HepG2 (cell line): ENCODE results near the gene POLH. TPM values are rescaled to one million over a fixed set of nuclear protein-coding genes. Genes with fewer than 3 reads are reported as not detected.

Experiments used
- ATM ChIP-seq: fragments of 450-650 bp; IDR thresholded peaks from 2 replicates; pipeline ENCODE4 v1.7.1; 2017; ENCODE audit warnings: mild to moderate bottlenecking, borderline replicate concordance
- CCAR2 ChIP-seq: fragments of 200-400 bp; formaldehyde crosslinking; optimal IDR thresholded peaks from 2 replicates; pipeline ENCODE3; 2018; ENCODE audit warnings: low read depth, mild to moderate bottlenecking, low read length, moderate library complexity
- CSRNP1 ChIP-seq: sonication (generic); formaldehyde crosslinking; IDR thresholded peaks from 2 replicates; pipeline ENCODE4 v1.8.1; 2023; ENCODE audit warnings: mild to moderate bottlenecking, missing genetic modification reagents
- FOXO4 ChIP-seq: sonication (generic); formaldehyde crosslinking; conservative IDR thresholded peaks from 2 replicates; pipeline ENCODE4 v1.8.1; 2023; ENCODE audit warnings: missing genetic modification reagents
- HMGA1 ChIP-seq: sonication (generic); formaldehyde crosslinking; conservative IDR thresholded peaks from 2 replicates; pipeline ENCODE4 v1.4.0; 2020; ENCODE audit warnings: missing genetic modification reagents
- HNF4A ChIP-seq: sonication (generic); formaldehyde crosslinking; IDR thresholded peaks from 2 replicates; pipeline ENCODE4 v1.4.0; 2020; ENCODE audit warnings: missing genetic modification reagents
- HOMEZ ChIP-seq: IDR thresholded peaks from 2 replicates; pipeline ENCODE4 v1.6.1; 2016; ENCODE audit warnings: low read depth
- IRF1 ChIP-seq: sonication (generic); formaldehyde crosslinking; IDR thresholded peaks from 2 replicates; pipeline ENCODE4 v1.4.0; 2020; ENCODE audit warnings: low read depth, mild to moderate bottlenecking, missing genetic modification reagents
- NONO ChIP-seq, 2 experiments: fragments of 450-650 bp in 1 of 2; sonication (generic) in 1 of 2; formaldehyde crosslinking in 1 of 2; IDR thresholded peaks in 1 of 2; conservative IDR thresholded peaks in 1 of 2; 2 replicates each; pipeline versions ENCODE4 v1.6.1 to v1.8.0; 2017 to 2022; ENCODE audit warnings: mild to moderate bottlenecking in 1 of 2, missing genetic modification reagents in 1 of 2, moderate library complexity in 1 of 2
- SMYD3 ChIP-seq: sonication (generic); formaldehyde crosslinking; IDR thresholded peaks from 2 replicates; pipeline ENCODE4 v1.8.1; 2023; ENCODE audit warnings: mild to moderate bottlenecking, missing genetic modification reagents
- SP5 ChIP-seq: IDR thresholded peaks from 2 replicates; pipeline ENCODE4 v1.6.1; 2016; ENCODE audit warnings: low read depth, borderline replicate concordance
- THYN1 ChIP-seq: sonication (generic); formaldehyde crosslinking; IDR thresholded peaks from 2 replicates; pipeline ENCODE4 v1.8.1; 2023; ENCODE audit warnings: low read depth, mild to moderate bottlenecking, moderate library complexity, missing genetic modification reagents, borderline replicate concordance
- ZMYM4 ChIP-seq: sonication (generic); formaldehyde crosslinking; IDR thresholded peaks from 2 replicates; pipeline ENCODE4 v1.8.1; 2023; ENCODE audit warnings: mild to moderate bottlenecking, missing genetic modification reagents
- ZNF230 ChIP-seq: sonication (generic); formaldehyde crosslinking; IDR thresholded peaks from 2 replicates; pipeline ENCODE4 v1.4.0; 2020; ENCODE audit warnings: mild to moderate bottlenecking, missing genetic modification reagents
- ZNF235 ChIP-seq: sonication (generic); formaldehyde crosslinking; IDR thresholded peaks from 2 replicates; pipeline ENCODE4 v1.8.1; 2023; ENCODE audit warnings: mild to moderate bottlenecking, missing genetic modification reagents, borderline replicate concordance
- ZNF354B ChIP-seq: sonication (generic); formaldehyde crosslinking; IDR thresholded peaks from 2 replicates; pipeline ENCODE4 v1.8.0; 2022; ENCODE audit warnings: mild to moderate bottlenecking, missing genetic modification reagents
- ZNF414 ChIP-seq: sonication (generic); formaldehyde crosslinking; IDR thresholded peaks from 2 replicates; pipeline ENCODE4 v1.5.0; 2020; ENCODE audit warnings: missing genetic modification reagents
- ZNF558 ChIP-seq: sonication (generic); formaldehyde crosslinking; IDR thresholded peaks from 2 replicates; pipeline ENCODE4 v1.9.0; 2022; ENCODE audit warnings: mild to moderate bottlenecking, missing genetic modification reagents, borderline replicate concordance
- ZNF563 ChIP-seq: sonication (generic); formaldehyde crosslinking; IDR thresholded peaks from 2 replicates; pipeline ENCODE4 v1.8.0; 2022; ENCODE audit warnings: mild to moderate bottlenecking, moderate library complexity, missing genetic modification reagents
- ZNF678 ChIP-seq: sonication (generic); formaldehyde crosslinking; IDR thresholded peaks from 2 replicates; pipeline ENCODE4 v1.4.0; 2020; ENCODE audit warnings: mild to moderate bottlenecking, missing genetic modification reagents
- polyA plus RNA-seq, 8 experiments: library from polyadenylated mRNA; depleted of rRNA in 3 of 8; stranded (reverse) in 7 of 8; unstranded in 1 of 8; fragments of >200 nt; fragmentation: Illumina TruSeq in 4 of 8; extraction: Trizol in 4 of 8; gene quantifications; 2 replicates each; pipeline versions ENCODE4 v1.2.1 to v1.2.3, GENCODE V29; 2011 to 2016; ENCODE audit warnings: low read depth in 4 of 8, missing spikeins in 1 of 8, mixed read lengths in 1 of 8; ENCODE audit not compliant: insufficient read depth in 1 of 8
- total RNA-seq, 5 experiments: library from RNA; depleted of rRNA; stranded (reverse); fragments of >200 nt; fragmentation: Illumina TruSeq; extraction: Trizol; gene quantifications; 2 replicates each; pipeline ENCODE4 v1.2.3, GENCODE V29; 2016; ENCODE audit warnings: low read depth in 1 of 5

POLH gene
- total and polyA plus RNA-seq, 2 of the 13 experiments (the other 11 are each of a cell fraction or from before 2014, with no cell fraction given) = 11.6 to 25.0 TPM

- TF ChIP-seq FOXO4 (CRISPR knock-in tag) (peak; percentile 17; the same call in 1 of the 2 replicates), HNF4A (CRISPR knock-in tag) (no peak), ZNF414 (CRISPR knock-in tag) (peak; percentile 86), ZNF354B (peak; percentile 95), HOMEZ (CRISPR knock-in tag) (peak; percentile 46; the same call in 1 of the 2 replicates), CCAR2 (no peak), SP5 (CRISPR knock-in tag) (peak; percentile 75; the same call in 1 of the 2 replicates), NONO (IDR thresholded peaks at IDR 0.05) (no peak), NONO (CRISPR knock-in tag; conservative IDR thresholded peaks at IDR 0.05) (peak; percentile 97), IRF1 (CRISPR knock-in tag) (peak; percentile 90), CSRNP1 (CRISPR knock-in tag) (peak; percentile 96), THYN1 (CRISPR knock-in tag) (peak; percentile 94; the same call in 1 of the 2 replicates), ZNF230 (CRISPR knock-in tag) (peak; percentile 93), ZNF678 (CRISPR knock-in tag) (peak; percentile 69; the same call in 1 of the 2 replicates), ZNF558 (CRISPR knock-in tag) (peak; percentile 99), ATM (no peak), ZMYM4 (CRISPR knock-in tag) (peak; percentile 96), ZNF235 (CRISPR knock-in tag) (peak; percentile 93; the same call in 1 of the 2 replicates), SMYD3 (peak; percentile 93), ZNF563 (CRISPR knock-in tag) (peak; percentile 97), HMGA1 (CRISPR knock-in tag) (no peak)
Observed at GRCh38 chr6:43575772-43576551, at the start of gene POLH, which contains the start of gene XPO5 (continued).
